ENCODE data around the gene MED8. TPM values are rescaled to one million over a fixed set of nuclear protein-coding genes. Genes with fewer than 3 reads are reported as not detected.

Gene MED8
- total and polyA plus RNA-seq, 9 of the 15 experiments (the other 6 are each of a cell fraction or from before 2014, with no cell fraction given): 23.0 to 120 (median 56.4) TPM

DNA sequence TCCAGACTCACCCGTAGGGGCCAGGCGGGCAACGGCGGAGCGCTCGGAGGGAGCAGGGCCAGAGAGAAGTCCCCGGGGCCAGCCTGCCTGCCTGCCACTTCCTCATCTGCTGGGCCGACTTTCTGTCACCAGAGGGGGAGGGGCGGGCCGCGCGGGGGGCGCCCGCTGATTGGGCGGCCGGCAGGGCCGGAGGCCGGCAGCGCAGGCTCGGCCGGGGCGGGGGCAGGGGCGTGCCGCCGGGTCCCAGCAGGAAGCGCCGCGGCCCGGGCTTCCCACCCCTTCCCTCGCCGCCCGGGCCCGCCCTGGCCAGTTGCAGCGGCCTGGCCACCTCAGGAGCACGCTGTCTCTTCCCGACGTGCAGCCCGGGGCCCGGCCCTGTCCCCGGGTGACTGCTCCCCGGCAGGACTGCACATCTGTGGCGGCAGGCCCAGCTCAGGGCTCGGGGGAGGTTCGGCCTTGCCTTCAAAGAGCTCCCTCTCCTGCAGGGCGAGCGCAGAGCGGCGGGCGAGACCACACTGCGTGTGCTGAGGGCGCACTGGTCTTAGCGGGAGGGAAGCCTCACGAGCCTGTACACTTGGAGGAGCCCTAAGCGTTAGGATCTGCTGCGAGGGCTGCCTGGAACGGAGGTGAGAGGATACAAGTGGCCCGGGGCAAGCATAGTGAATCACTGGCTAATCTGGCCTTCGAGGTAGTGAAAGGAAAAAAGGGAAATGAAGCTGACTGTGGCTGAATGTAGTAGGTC is 21.5 kb downstream of the MED8 start, which contains the start of gene ELOVL1 (continued):
- TF ChIP-seq HMGXB4 (CRISPR knock-in tag; IDR thresholded peaks at IDR 0.05): peak; percentile 83; the same call in 1 of the 2 replicates
- TF ChIP-seq HNRNPL (IDR thresholded peaks at IDR 0.05; ENCODE audit: low read depth, low read length): 0 out of 2 replicates have a peak, but pooled peaks have one; percentile 17
- TF ChIP-seq PTTG1 (tag; IDR thresholded peaks at IDR 0.05; ENCODE audit: low read depth): no peak
- TF ChIP-seq ATF1 (CRISPR knock-in tag; IDR thresholded peaks at IDR 0.05): no peak
- TF ChIP-seq ATF1 (tag; IDR thresholded peaks at IDR 0.05): peak; percentile 76
- TF ChIP-seq GABPA (tag; conservative IDR thresholded peaks at IDR 0.05; ENCODE audit: low read depth): peak; percentile 78
- no peak for TF ChIP-seq ZFP30 (CRISPR knock-in tag; IDR thresholded peaks at IDR 0.05; ENCODE audit: borderline replicate concordance)
- no peak for TF ChIP-seq ZC3H11A (IDR thresholded peaks at IDR 0.05; ENCODE audit: low read depth, low read length)
- TF ChIP-seq, protein P1, sequence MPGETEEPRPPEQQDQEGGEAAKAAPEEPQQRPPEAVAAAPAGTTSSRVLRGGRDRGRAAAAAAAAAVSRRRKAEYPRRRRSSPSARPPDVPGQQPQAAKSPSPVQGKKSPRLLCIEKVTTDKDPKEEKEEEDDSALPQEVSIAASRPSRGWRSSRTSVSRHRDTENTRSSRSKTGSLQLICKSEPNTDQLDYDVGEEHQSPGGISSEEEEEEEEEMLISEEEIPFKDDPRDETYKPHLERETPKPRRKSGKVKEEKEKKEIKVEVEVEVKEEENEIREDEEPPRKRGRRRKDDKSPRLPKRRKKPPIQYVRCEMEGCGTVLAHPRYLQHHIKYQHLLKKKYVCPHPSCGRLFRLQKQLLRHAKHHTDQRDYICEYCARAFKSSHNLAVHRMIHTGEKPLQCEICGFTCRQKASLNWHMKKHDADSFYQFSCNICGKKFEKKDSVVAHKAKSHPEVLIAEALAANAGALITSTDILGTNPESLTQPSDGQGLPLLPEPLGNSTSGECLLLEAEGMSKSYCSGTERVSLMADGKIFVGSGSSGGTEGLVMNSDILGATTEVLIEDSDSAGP (CRISPR knock-in tag; IDR thresholded peaks at IDR 0.05): no peak
- peak in 1 of 2 experiments; percentile 76; a peak in 2 of 4 replicates for TF ChIP-seq TRIM24 (IDR thresholded peaks at IDR 0.05)
- TF ChIP-seq ARID1B (IDR thresholded peaks at IDR 0.05): peak; percentile 46; the same call in 1 of the 2 replicates
- TF ChIP-seq, protein P2, sequence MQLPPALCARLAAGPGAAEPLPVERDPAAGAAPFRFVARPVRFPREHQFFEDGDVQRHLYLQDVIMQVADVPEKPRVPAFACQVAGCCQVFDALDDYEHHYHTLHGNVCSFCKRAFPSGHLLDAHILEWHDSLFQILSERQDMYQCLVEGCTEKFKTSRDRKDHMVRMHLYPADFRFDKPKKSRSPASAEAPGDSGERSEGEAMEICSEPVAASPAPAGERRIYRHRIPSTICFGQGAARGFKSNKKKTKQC (CRISPR knock-in tag; IDR thresholded peaks at IDR 0.05): peak; percentile 92
- peak; percentile 82 for TF ChIP-seq ELF4 (CRISPR knock-in tag; IDR thresholded peaks at IDR 0.05)
- peak; percentile 56 for TF ChIP-seq TAF9B (IDR thresholded peaks at IDR 0.05; ENCODE audit: partially characterized antibody)
- peak; percentile 67 for TF ChIP-seq BHLHE40 (IDR thresholded peaks at IDR 0.05; ENCODE audit: low read length)
- peak; percentile 75 for TF ChIP-seq POLR2H (tag; IDR thresholded peaks at IDR 0.05; ENCODE audit: low read depth)
- no peak for TF ChIP-seq NCOA6 (IDR thresholded peaks at IDR 0.05)
- TF ChIP-seq ZNF12 (CRISPR knock-in tag; IDR thresholded peaks at IDR 0.05): peak; percentile 58; the same call in 1 of the 2 replicates
- peak; percentile 74 for TF ChIP-seq POLR2B (IDR thresholded peaks at IDR 0.05; ENCODE audit: low read depth, partially characterized antibody)
- TF ChIP-seq NKRF (IDR thresholded peaks at IDR 0.05; ENCODE audit: borderline replicate concordance): peak; percentile 83
- no peak for TF ChIP-seq ZNF436 (CRISPR knock-in tag; IDR thresholded peaks at IDR 0.05)
- TF ChIP-seq ZNF24 (IDR thresholded peaks at IDR 0.05): peak; percentile 80
- TF ChIP-seq ZBTB7A (IDR thresholded peaks at IDR 0.05; ENCODE audit: borderline replicate concordance, control insufficient read depth, low read depth, low read length): peak; percentile 66; the same call in 1 of the 2 replicates
- TF ChIP-seq MED1 (CRISPR knock-in tag; IDR thresholded peaks at IDR 0.05; ENCODE audit: borderline replicate concordance): no peak
